ENCODE results near the gene PRKCA. TPM values are rescaled to one million over a fixed set of nuclear protein-coding genes. Genes with fewer than 3 reads are reported as not detected.
"Not testable (repeated sequence)": the region's sequence is repeated elsewhere in the genome, so short reads cannot be mapped to it uniquely, and the experiment has no call there.

PRKCA gene
- polyA plus RNA-seq, 1 donor: 24.4 TPM

DNA sequence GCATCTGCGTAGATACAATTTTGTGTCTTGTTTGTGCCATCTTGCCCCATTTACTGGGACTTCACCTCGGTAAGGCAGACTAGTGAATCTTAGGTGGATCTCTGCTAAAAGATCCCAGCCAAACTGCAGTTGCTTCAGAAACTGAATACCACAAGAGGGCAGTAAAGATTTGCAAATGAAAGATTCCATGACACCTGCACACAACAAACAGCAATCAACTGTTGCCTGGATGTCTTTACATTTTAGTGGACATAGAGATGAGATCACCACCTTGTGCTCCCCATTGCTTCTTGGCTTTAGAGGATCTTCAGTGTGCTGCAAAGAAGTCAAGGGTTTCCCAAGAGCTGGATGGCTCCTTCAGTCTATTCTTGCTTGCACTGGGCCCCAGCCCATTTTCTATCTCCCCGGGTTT is 413.3 kb downstream of the PRKCA start:
- WGBS (ENCODE audit: insufficient coverage, low lambda C conversion rate): no CpG with 5 or more reads among the region's 3 CpGs
- peak; percentile 58 to 75 for DNase-seq
- Histone ChIP-seq H3K4me1 (ENCODE audit: control insufficient read depth, insufficient read depth, low read length) (peaks cover 15% of the 10 kb centered on the region), H3K36me3 (ENCODE audit: control insufficient read depth, insufficient read depth, low read length) (peaks cover 3% of the 10 kb centered on the region), H3K27ac (ENCODE audit: low read length) (no peak overlapping the region), H3K27me3 (ENCODE audit: control insufficient read depth, insufficient read depth, low read length) (no peaks in the 10 kb centered on the region), H3K4me3 (ENCODE audit: low read length) (no peak overlapping the region), H3K9me3 (ENCODE audit: control insufficient read depth, low read depth, low read length) (no peaks in the 10 kb centered on the region)

GRCh38 chr17:66716236-66717026 is 414.0 kb downstream of the PRKCA start:
- H3K36me3 ChIP-seq (ENCODE audit: control insufficient read depth, insufficient read depth, low read length): peaks cover 3% of the 10 kb centered on the region
- WGBS (ENCODE audit: insufficient coverage, low lambda C conversion rate): no CpG with 5 or more reads among the region's 18 CpGs
- no peaks in the 10 kb centered on the region for H3K9me3 ChIP-seq (ENCODE audit: control insufficient read depth, low read depth, low read length)
- H3K4me3 ChIP-seq (ENCODE audit: low read length): no peak overlapping the region
- no peak for DNase-seq
- H3K27me3 ChIP-seq (ENCODE audit: control insufficient read depth, insufficient read depth, low read length): no peaks in the 10 kb centered on the region
- no peak overlapping the region for H3K27ac ChIP-seq (ENCODE audit: low read length)
- peaks cover 15% of the 10 kb centered on the region for H3K4me1 ChIP-seq (ENCODE audit: control insufficient read depth, insufficient read depth, low read length)

GRCh38 chr17:66717641-66718058 is 415.2 kb downstream of the PRKCA start:
- no peak overlapping the region for H3K27ac ChIP-seq (ENCODE audit: low read length)
- WGBS (ENCODE audit: insufficient coverage, low lambda C conversion rate): no CpG with 5 or more reads among the region's 9 CpGs
- no peak overlapping the region for H3K4me3 ChIP-seq (ENCODE audit: low read length)
- peaks cover 8% of the 10 kb centered on the region for H3K4me1 ChIP-seq (ENCODE audit: control insufficient read depth, insufficient read depth, low read length)
- H3K36me3 ChIP-seq (ENCODE audit: control insufficient read depth, insufficient read depth, low read length): peaks cover 3% of the 10 kb centered on the region
- no peaks in the 10 kb centered on the region for H3K9me3 ChIP-seq (ENCODE audit: control insufficient read depth, low read depth, low read length)
- DNase-seq: no peak
- no peaks in the 10 kb centered on the region for H3K27me3 ChIP-seq (ENCODE audit: control insufficient read depth, insufficient read depth, low read length)

DNA sequence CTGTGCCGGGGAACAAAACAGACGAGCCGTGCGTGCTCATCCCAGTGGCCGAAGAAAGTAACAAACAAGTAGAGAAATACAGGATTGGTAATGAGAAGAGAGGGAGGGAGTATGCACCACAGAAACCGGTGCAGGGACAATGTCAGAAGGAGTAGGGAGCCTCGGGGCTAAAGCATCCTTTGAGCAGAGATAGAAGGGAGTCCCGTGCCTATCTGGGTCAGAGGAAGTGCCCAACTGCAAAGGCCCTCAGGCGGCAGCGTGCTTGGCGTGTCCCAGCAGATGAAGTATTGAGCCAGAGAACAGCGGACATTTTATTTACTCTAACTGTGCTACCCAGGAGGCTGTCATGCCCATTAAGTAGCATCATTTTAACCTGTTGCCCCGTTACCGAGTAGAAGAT is 417.6 kb downstream of the PRKCA start:
- 97% methylated on average over 5 of the region's 14 CpGs for WGBS (ENCODE audit: insufficient coverage, low lambda C conversion rate)
- Histone ChIP-seq H3K36me3 (ENCODE audit: control insufficient read depth, insufficient read depth, low read length) (peaks cover 3% of the 10 kb centered on the region), H3K4me3 (ENCODE audit: low read length) (no peak overlapping the region), H3K9me3 (ENCODE audit: control insufficient read depth, low read depth, low read length) (no peaks in the 10 kb centered on the region), H3K4me1 (ENCODE audit: control insufficient read depth, insufficient read depth, low read length) (peaks cover 7% of the 10 kb centered on the region), H3K27me3 (ENCODE audit: control insufficient read depth, insufficient read depth, low read length) (no peaks in the 10 kb centered on the region), H3K27ac (ENCODE audit: low read length) (no peak overlapping the region)
- DNase-seq: no peak

GRCh38 chr17:66720567-66720966 is 418.2 kb downstream of the PRKCA start:
- DNase-seq: no peak
- Histone ChIP-seq H3K4me3 (ENCODE audit: low read length) (no peak overlapping the region), H3K27me3 (ENCODE audit: control insufficient read depth, insufficient read depth, low read length) (no peaks in the 10 kb centered on the region), H3K27ac (ENCODE audit: low read length) (no peak overlapping the region), H3K36me3 (ENCODE audit: control insufficient read depth, insufficient read depth, low read length) (peaks cover 3% of the 10 kb centered on the region), H3K9me3 (ENCODE audit: control insufficient read depth, low read depth, low read length) (no peaks in the 10 kb centered on the region), H3K4me1 (ENCODE audit: control insufficient read depth, insufficient read depth, low read length) (peaks cover 3% of the 10 kb centered on the region)
- WGBS (ENCODE audit: insufficient coverage, low lambda C conversion rate): no CpG with 5 or more reads among the region's 5 CpGs

GRCh38 chr17:66722341-66722740 is 419.9 kb downstream of the PRKCA start:
- DNase-seq: no peak
- Histone ChIP-seq H3K27ac (ENCODE audit: low read length) (no peak overlapping the region), H3K9me3 (ENCODE audit: control insufficient read depth, low read depth, low read length) (no peaks in the 10 kb centered on the region), H3K27me3 (ENCODE audit: control insufficient read depth, insufficient read depth, low read length) (no peaks in the 10 kb centered on the region), H3K4me3 (ENCODE audit: low read length) (no peak overlapping the region), H3K4me1 (ENCODE audit: control insufficient read depth, insufficient read depth, low read length) (no peaks in the 10 kb centered on the region), H3K36me3 (ENCODE audit: control insufficient read depth, insufficient read depth, low read length) (peaks cover 1% of the 10 kb centered on the region)
- WGBS (ENCODE audit: insufficient coverage, low lambda C conversion rate): no CpG with 5 or more reads among the region's 2 CpGs

- H3K4me1 ChIP-seq (ENCODE audit: control insufficient read depth, insufficient read depth, low read length): no peaks in the 10 kb centered on the region
- H3K9me3 ChIP-seq (ENCODE audit: control insufficient read depth, low read depth, low read length): no peaks in the 10 kb centered on the region
- H3K27ac ChIP-seq (ENCODE audit: low read length): no peak overlapping the region
- H3K36me3 ChIP-seq (ENCODE audit: control insufficient read depth, insufficient read depth, low read length): no peaks in the 10 kb centered on the region
- DNase-seq: no peak
- no peaks in the 10 kb centered on the region for H3K27me3 ChIP-seq (ENCODE audit: control insufficient read depth, insufficient read depth, low read length)
- WGBS (ENCODE audit: insufficient coverage, low lambda C conversion rate): no CpG with 5 or more reads among the region's 5 CpGs
- no peak overlapping the region for H3K4me3 ChIP-seq (ENCODE audit: low read length)
Observed at GRCh38 chr17:66724581-66725341, 422.3 kb downstream of the PRKCA start.

GRCh38 chr17:66725438-66725837 is 423.0 kb downstream of the PRKCA start:
- not testable (repeated sequence) for H3K27ac ChIP-seq (ENCODE audit: low read length); DNase-seq; H3K36me3 ChIP-seq (ENCODE audit: control insufficient read depth, insufficient read depth, low read length)

GRCh38 chr17:66725956-66726355 is 423.5 kb downstream of the PRKCA start:
- Histone ChIP-seq H3K36me3 (ENCODE audit: control insufficient read depth, insufficient read depth, low read length) (no peaks in the 10 kb centered on the region), H3K27me3 (ENCODE audit: control insufficient read depth, insufficient read depth, low read length) (no peaks in the 10 kb centered on the region), H3K4me1 (ENCODE audit: control insufficient read depth, insufficient read depth, low read length) (no peaks in the 10 kb centered on the region), H3K9me3 (ENCODE audit: control insufficient read depth, low read depth, low read length) (no peaks in the 10 kb centered on the region), H3K27ac (ENCODE audit: low read length) (no peak overlapping the region), H3K4me3 (ENCODE audit: low read length) (no peak overlapping the region)
- no peak for DNase-seq
- 92% methylated on average over 6 of the region's 10 CpGs for WGBS (ENCODE audit: insufficient coverage, low lambda C conversion rate)

More at GRCh38 chr17:66725438-66725837, 423.0 kb downstream of the PRKCA start:
- no CpG with 5 or more reads among the region's 4 CpGs for WGBS (ENCODE audit: insufficient coverage, low lambda C conversion rate)
- H3K9me3 ChIP-seq (ENCODE audit: control insufficient read depth, low read depth, low read length); H3K27me3 ChIP-seq (ENCODE audit: control insufficient read depth, insufficient read depth, low read length); H3K4me3 ChIP-seq (ENCODE audit: low read length); H3K4me1 ChIP-seq (ENCODE audit: control insufficient read depth, insufficient read depth, low read length): not testable (repeated sequence)

DNA sequence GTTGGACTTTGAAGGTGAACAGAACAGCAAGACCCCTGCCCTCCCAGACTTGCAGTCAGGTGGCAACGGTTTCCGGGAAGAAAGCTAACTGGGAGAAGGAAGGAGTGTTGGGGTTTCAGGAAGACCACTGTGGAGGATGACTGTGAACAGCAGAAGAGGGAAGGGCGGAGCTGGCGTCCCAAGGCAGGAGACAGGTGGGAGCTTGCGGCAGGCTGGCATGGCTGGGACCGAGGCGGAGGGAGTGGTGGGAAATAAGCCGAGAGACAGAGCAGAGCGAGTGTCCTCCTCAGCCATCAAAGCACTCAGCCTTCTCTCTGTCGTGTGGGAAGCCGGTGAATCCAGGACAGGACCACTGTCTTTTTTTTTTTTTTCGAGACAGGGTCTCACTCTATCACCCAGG is 424.0 kb downstream of the PRKCA start:
- Histone ChIP-seq H3K9me3 (ENCODE audit: control insufficient read depth, low read depth, low read length) (no peaks in the 10 kb centered on the region), H3K4me1 (ENCODE audit: control insufficient read depth, insufficient read depth, low read length) (no peaks in the 10 kb centered on the region), H3K27me3 (ENCODE audit: control insufficient read depth, insufficient read depth, low read length) (no peaks in the 10 kb centered on the region), H3K36me3 (ENCODE audit: control insufficient read depth, insufficient read depth, low read length) (no peaks in the 10 kb centered on the region), H3K4me3 (ENCODE audit: low read length) (no peak overlapping the region), H3K27ac (ENCODE audit: low read length) (no peak overlapping the region)
- 88% methylated on average over 4 of the region's 12 CpGs for WGBS (ENCODE audit: insufficient coverage, low lambda C conversion rate)
- no peak for DNase-seq

All from large intestine (tissue), 3 donors.